Mucosa of descending colon (tissue), 3 donors: Measurements from ENCODE around the gene IRX6. TPM values are rescaled to one million over a fixed set of nuclear protein-coding genes. Genes with fewer than 3 reads are reported as not detected.

Source experiments
- ATAC-seq: fragments of 200-7000 bp; cut with Tn5 transposase; one replicate; pipeline ENCODE4 v1.9.1; 2020; ENCODE audit warnings: mild to moderate bottlenecking, moderate library complexity
- DNase-seq, 3 donors: peaks; one replicate each; pipeline ENCODE4 v3.0.0-alpha.2; 2020
- H3K36me3 ChIP-seq: fragments of 200-600 bp; one replicate; pipeline ENCODE4 v1.8.0; 2021; ENCODE audit warnings: low read depth, mild to moderate bottlenecking
- H3K4me1 ChIP-seq: fragments of 200-600 bp; one replicate; pipeline ENCODE4 v1.8.0; 2021; ENCODE audit warnings: low read depth, mild to moderate bottlenecking
- H3K4me3 ChIP-seq: fragments of 200-600 bp; one replicate; pipeline ENCODE4 v1.8.0; 2021; ENCODE audit warnings: mild to moderate bottlenecking
- H3K9me3 ChIP-seq: fragments of 200-600 bp; one replicate; pipeline ENCODE4 v1.8.0; 2021; ENCODE audit warnings: mild to moderate bottlenecking
- intact Hi-C, 2 donors: fragments of 100-400 bp; cut with DNase I in 1 of 2; cut with micrococcal nuclease in 1 of 2; formaldehyde crosslinking; loops; one replicate each; pipeline versions ENCODE4 v1.11.0 to v1.11.1; 2022; cut with DNase I, micrococcal nuclease
- total RNA-seq, 3 donors: library from RNA; stranded (reverse); fragmentation: NEBNext Ultra II Directional in 2 of 3; extraction: Animal tissue kit (Norgen Biotek cat#: 25700) in 2 of 3; gene quantifications; one replicate each; pipeline versions ENCODE4 v1.2.1 to v1.2.4, GENCODE V29; 2021 to 2023
- TF ChIP-seq, protein P1 (sequence below): fragments of 200-600 bp; IDR thresholded peaks from one replicate; pipeline ENCODE4 v1.8.0; 2022; ENCODE audit warnings: antibody characterized with exemption, mild to moderate bottlenecking
- donor health status: DM: no; HTN: no; CAD: no; lungs with moderate emphysema.
- donor health status: DM: no; HTN: no; CAD: no.
- donor health status: DM: no; HTN: yes; CAD: no.

IRX6 gene
- total RNA-seq, 3 donors from 2014 or later, result 0.13 TPM; not detected in 2

- TF ChIP-seq, protein P1, sequence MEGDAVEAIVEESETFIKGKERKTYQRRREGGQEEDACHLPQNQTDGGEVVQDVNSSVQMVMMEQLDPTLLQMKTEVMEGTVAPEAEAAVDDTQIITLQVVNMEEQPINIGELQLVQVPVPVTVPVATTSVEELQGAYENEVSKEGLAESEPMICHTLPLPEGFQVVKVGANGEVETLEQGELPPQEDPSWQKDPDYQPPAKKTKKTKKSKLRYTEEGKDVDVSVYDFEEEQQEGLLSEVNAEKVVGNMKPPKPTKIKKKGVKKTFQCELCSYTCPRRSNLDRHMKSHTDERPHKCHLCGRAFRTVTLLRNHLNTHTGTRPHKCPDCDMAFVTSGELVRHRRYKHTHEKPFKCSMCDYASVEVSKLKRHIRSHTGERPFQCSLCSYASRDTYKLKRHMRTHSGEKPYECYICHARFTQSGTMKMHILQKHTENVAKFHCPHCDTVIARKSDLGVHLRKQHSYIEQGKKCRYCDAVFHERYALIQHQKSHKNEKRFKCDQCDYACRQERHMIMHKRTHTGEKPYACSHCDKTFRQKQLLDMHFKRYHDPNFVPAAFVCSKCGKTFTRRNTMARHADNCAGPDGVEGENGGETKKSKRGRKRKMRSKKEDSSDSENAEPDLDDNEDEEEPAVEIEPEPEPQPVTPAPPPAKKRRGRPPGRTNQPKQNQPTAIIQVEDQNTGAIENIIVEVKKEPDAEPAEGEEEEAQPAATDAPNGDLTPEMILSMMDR, result no peak
- no peak for DNase-seq
- intact Hi-C loops, result no loop called here
- Histone ChIP-seq H3K9me3 (no peaks in the 10 kb centered on the region), H3K4me1 (no peaks in the 10 kb centered on the region), H3K36me3 (no peaks in the 10 kb centered on the region), H3K4me3 (no peak overlapping the region)
- no peak for ATAC-seq
Observed at GRCh38 chr16:55297062-55297909, 26.7 kb upstream of the IRX6 start.

GRCh38 chr16:55297910-55298479 is 26.0 kb upstream of the IRX6 start:
- DNase-seq (no peak), ATAC-seq (no peak)
- intact Hi-C loops, result no loop called here
- no peaks in the 10 kb centered on the region for H3K4me1 ChIP-seq
- H3K36me3 ChIP-seq, result no peaks in the 10 kb centered on the region
- TF ChIP-seq, protein P1, result no peak
- no peaks in the 10 kb centered on the region for H3K9me3 ChIP-seq
- no peak overlapping the region for H3K4me3 ChIP-seq

- intact Hi-C loops, result no loop called here
- ATAC-seq (no peak), DNase-seq (no peak)
- Histone ChIP-seq H3K9me3 (no peaks in the 10 kb centered on the region), H3K36me3 (no peaks in the 10 kb centered on the region), H3K4me3 (no peak overlapping the region), H3K4me1 (no peaks in the 10 kb centered on the region)
- TF ChIP-seq, protein P1, result no peak
Observed at GRCh38 chr16:55301385-55302008, 22.5 kb upstream of the IRX6 start.

DNA sequence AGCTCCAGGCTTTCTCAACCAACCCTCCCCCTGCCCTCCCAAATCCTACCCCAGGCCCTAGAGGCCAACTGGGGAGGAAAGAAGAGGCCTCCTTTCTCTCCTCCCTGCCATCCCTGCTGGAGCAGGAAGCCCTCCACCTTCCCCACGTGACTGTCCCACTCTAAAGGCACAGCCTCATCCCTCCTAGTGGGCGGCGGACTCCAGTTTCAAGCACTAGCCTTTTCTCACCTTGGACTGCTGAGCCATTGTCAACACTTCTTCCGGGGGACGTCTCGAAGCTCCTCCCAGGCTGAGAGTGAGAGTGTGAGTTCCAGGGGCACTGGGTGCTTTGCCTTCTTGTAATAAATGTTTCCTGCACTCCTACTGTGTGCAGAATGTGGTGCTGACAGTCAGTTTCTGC is 21.4 kb upstream of the IRX6 start:
- no peaks in the 10 kb centered on the region for H3K36me3 ChIP-seq
- intact Hi-C loops, result no loop called here
- H3K4me3 ChIP-seq, result no peak overlapping the region
- H3K9me3 ChIP-seq, result no peaks in the 10 kb centered on the region
- TF ChIP-seq, protein P1, result no peak
- ATAC-seq (no peak), DNase-seq (no peak)
- no peaks in the 10 kb centered on the region for H3K4me1 ChIP-seq

- intact Hi-C loops, result no loop called here
- Histone ChIP-seq H3K4me3 (no peak overlapping the region), H3K9me3 (no peaks in the 10 kb centered on the region), H3K4me1 (no peaks in the 10 kb centered on the region), H3K36me3 (no peaks in the 10 kb centered on the region)
- TF ChIP-seq, protein P1, result no peak
- ATAC-seq (no peak), DNase-seq (no peak)
Observed at GRCh38 chr16:55308973-55309372, 15.0 kb upstream of the IRX6 start.
